Lower leg skin (tissue), 4 donors: ENCODE measurements around the gene TUG1. TPM values are rescaled to one million over a fixed set of nuclear protein-coding genes. Genes with fewer than 3 reads are reported as not detected.

Experiments
- DNase-seq, 2 donors: peaks; one replicate each; pipeline ENCODE4 v3.0.0-alpha.2; 2019; ENCODE audit warnings: low spot score in 2 of 2
- H3K4me3 ChIP-seq: fragments of 200-600 bp; sonication (generic); 2 replicates; pipeline ENCODE4 v1.5.1; 2017; ENCODE audit warnings: mild to moderate bottlenecking, low read depth; ENCODE audit not compliant: poor library complexity, severe bottlenecking
- POLR2A ChIP-seq, 2 donors: fragments of 450-650 bp; IDR thresholded peaks; one replicate each; pipeline ENCODE4 v1.6.1; 2016 to 2017; ENCODE audit warnings: antibody characterized with exemption in 2 of 2, mild to moderate bottlenecking in 1 of 2, moderate library complexity in 1 of 2
- WGBS, 2 donors: methylation state at CpG; one replicate each; pipeline ENCODE4 v1.1.5; 2018; 5-methylcytosine and 5-hydroxymethylcytosine counted together
- intact Hi-C: fragments of 100-400 bp; cut with DNase I; formaldehyde crosslinking; loops from one replicate; pipeline ENCODE4 v1.15.0; 2023; ENCODE audit warnings: low total_unique reads
- total RNA-seq, 4 donors: library from RNA; depleted of rRNA; stranded (reverse); fragments of >200 nt; gene quantifications; one replicate each; pipeline ENCODE4 v1.1.0, GENCODE V29; 2016
- TF ChIP-seq, protein P1 (sequence below), 3 donors: fragments of 450-650 bp; IDR thresholded peaks; one replicate each; pipeline ENCODE4 v1.5.1; 2016; ENCODE audit warnings: antibody characterized with exemption in 3 of 3, mild to moderate bottlenecking in 3 of 3, moderate library complexity in 2 of 3

Gene TUG1
- total RNA-seq, 4 donors from 2014 or later = 43.8 to 63.0 (median 50.9) TPM

DNA sequence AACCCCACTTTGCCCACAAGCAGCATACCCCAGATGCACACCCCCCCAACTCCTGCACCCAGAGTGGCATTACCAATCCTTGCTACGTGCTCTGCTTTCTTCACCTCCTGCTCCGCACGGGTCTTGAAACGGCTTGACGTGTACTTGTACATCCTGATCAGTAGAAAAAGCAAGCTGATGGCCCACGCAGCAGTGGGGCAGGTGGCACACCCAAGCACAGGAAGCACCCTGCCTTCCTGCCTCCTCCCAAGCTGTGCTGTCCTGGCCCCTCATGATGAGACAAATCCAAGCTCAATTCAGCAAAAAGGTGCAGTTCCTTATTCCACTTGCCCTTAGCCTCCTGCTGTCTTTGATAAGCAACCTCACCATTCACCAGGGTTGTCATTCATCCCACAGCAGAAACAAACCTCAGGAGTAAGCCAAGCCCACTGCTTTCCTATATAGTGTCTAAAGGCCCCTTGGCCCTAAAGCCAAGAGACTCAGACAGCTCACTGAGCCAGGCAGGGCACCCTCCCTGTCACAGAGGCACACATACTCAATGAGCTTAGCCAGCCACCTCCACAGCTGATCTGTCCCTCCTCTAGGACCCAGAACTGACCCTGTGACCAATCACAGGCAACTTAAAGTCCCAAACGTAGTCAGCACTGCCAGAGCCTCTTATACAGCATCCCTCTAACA lies 28.2 kb upstream of the TUG1 start:
- no peak overlapping the region for H3K4me3 ChIP-seq
- WGBS, 2 donors = 72 to 94% methylated on average over 7 of the region's 7 CpGs
- DNase-seq = no peak
- no peak for TF ChIP-seq POLR2A (IDR thresholded peaks at IDR 0.05)
- TF ChIP-seq, protein P1, sequence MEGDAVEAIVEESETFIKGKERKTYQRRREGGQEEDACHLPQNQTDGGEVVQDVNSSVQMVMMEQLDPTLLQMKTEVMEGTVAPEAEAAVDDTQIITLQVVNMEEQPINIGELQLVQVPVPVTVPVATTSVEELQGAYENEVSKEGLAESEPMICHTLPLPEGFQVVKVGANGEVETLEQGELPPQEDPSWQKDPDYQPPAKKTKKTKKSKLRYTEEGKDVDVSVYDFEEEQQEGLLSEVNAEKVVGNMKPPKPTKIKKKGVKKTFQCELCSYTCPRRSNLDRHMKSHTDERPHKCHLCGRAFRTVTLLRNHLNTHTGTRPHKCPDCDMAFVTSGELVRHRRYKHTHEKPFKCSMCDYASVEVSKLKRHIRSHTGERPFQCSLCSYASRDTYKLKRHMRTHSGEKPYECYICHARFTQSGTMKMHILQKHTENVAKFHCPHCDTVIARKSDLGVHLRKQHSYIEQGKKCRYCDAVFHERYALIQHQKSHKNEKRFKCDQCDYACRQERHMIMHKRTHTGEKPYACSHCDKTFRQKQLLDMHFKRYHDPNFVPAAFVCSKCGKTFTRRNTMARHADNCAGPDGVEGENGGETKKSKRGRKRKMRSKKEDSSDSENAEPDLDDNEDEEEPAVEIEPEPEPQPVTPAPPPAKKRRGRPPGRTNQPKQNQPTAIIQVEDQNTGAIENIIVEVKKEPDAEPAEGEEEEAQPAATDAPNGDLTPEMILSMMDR (IDR thresholded peaks at IDR 0.05) = no peak
- intact Hi-C loops = no loop called here

DNA sequence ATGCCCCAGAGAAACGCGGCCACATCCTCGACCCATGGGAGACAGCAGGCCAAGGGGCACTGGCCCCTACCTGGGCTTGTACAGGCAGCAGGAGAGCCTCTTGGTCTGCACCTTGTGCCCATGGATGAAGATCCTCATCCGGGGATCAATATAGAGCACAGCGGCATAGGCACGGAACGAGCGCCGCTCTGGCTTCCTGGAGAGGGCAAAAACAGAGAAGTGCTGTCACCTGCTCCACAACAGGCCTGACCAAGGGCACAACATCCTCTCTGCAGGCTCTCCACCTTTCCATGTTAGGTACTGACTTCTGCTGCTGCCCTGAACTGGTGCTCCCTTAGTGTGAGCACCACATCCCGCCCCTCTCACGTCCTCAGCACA lies 27.7 kb upstream of the TUG1 start:
- no peak overlapping the region for H3K4me3 ChIP-seq
- intact Hi-C loops = no loop called here
- DNase-seq = no peak
- WGBS, 2 donors = 93 to 95% methylated on average over 11 of the region's 11 CpGs
- TF ChIP-seq, protein P1 (IDR thresholded peaks at IDR 0.05) = no peak
- no peak for TF ChIP-seq POLR2A (IDR thresholded peaks at IDR 0.05)

DNA sequence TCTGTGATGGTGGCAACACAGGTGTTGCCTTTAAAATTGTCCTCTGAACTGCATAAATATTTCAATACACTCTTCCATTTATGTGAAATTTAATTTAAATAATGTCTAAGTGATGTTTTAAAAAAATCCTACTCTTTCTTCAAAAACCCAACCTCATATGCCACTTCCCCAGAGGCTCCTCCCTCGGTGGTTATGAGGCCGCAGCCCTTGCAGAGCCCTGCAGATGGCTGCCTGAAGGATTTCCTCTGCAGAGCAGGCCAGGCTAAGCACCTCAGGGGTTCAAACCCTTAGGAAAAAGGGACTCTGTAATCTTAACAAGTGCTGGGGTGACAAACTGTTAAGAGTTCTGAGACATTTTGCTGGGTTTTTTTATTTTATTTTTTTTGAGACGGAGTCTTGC lies 25.7 kb upstream of the TUG1 start:
- TF ChIP-seq, protein P1 (IDR thresholded peaks at IDR 0.05) = no peak
- TF ChIP-seq POLR2A (IDR thresholded peaks at IDR 0.05) = no peak
- intact Hi-C loops = no loop called here
- no peak overlapping the region for H3K4me3 ChIP-seq
- WGBS, 2 donors = 78% methylated on average over 3 of the region's 3 CpGs
- no peak for DNase-seq

DNA sequence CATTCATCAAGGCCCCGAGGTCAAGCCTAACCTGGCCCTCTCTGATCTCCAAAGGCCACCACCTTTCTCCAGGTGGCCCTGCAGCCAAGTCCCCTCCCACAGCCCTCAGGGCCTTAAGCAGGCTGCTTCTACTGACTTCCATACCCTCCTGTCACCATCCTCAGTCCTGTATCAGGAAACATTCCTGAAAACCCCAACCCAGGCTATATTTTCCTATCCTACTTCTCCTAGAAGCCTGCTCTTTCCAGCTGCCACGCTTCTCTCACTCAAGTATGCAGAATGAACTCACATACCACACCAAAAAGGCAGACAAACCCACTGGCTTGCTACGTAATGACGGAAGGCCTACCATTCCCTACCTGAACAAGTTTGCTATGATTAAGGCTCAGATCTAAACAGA lies 24.1 kb upstream of the TUG1 start:
- intact Hi-C loops = loop anchor here (5.0 kb wide), 1 partner anchor 142 kb away; no protein-coding TSS in a partner anchor
- TF ChIP-seq POLR2A (IDR thresholded peaks at IDR 0.05) = no peak
- TF ChIP-seq, protein P1 (IDR thresholded peaks at IDR 0.05) = no peak
- no peak overlapping the region for H3K4me3 ChIP-seq
- WGBS, 2 donors = 97 to 98% methylated on average over 4 of the region's 4 CpGs
- no peak for DNase-seq

DNA sequence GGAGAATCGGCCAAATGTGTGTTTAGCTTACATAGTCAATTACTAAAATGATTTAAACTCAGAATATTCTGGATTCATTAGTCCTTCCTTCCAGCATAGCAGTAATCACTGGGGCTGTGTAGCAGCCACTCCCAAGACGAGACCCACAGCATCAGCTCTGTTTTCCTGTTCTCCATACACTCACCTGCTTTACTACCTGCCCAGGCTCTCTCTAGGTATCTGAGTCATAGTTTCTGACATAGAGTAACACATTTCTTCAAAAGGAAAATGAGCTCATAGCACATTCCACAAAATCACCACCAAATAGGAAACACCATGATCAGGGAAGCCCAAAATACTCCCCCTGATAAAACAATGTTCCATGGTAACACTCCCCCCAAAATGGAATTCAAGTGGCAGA lies 23.4 kb upstream of the TUG1 start:
- WGBS, 2 donors = 79 to 83% methylated on average over 2 of the region's 2 CpGs
- TF ChIP-seq, protein P1 (IDR thresholded peaks at IDR 0.05) = no peak
- no peak for TF ChIP-seq POLR2A (IDR thresholded peaks at IDR 0.05)
- DNase-seq = no peak
- intact Hi-C loops = loop anchor here (5.0 kb wide), 1 partner anchor 142 kb away; no protein-coding TSS in a partner anchor
- no peak overlapping the region for H3K4me3 ChIP-seq

DNA sequence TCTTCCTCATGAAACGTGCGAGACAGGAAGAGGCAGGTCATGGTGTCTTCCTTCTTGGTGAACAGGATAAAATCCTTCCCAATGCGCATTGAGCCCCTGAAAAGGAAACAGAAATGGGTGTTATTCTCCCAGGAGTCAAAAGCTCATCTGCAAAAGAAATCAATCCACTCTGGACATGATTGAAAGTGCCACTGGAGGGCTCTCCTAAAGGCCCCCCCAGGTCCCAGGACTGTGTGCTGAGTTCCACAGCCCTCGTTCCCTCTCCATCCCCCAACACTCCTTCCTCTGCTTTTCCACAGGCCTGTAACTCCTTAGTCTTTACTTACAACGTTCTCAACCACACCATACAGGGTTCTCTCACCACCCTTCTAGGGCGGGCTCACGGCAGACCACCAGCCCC lies 22.7 kb upstream of the TUG1 start:
- no peak overlapping the region for H3K4me3 ChIP-seq
- DNase-seq = no peak
- intact Hi-C loops = loop anchor here (5.0 kb wide), 1 partner anchor 141 kb away; no protein-coding TSS in a partner anchor
- WGBS, 2 donors = 69 to 77% methylated on average over 7 of the region's 7 CpGs
- no peak for TF ChIP-seq POLR2A (IDR thresholded peaks at IDR 0.05)
- TF ChIP-seq, protein P1 (IDR thresholded peaks at IDR 0.05) = no peak
